Measurements from ENCODE around the gene SLC9A9.
A peak's percentile ranks its signal among the peaks of the same experiment; 100 is the strongest.

The SLC9A9 gene

GRCh38 chr3:143484846-143485512 lies 363.3 kb downstream of the SLC9A9 start:
- no peaks in the 10 kb centered on the region for H3K79me2 ChIP-seq (ENCODE audit: insufficient read depth, low read length)
- H2AFZ ChIP-seq (ENCODE audit: low read depth, low read length): no peak overlapping the region
- H3K27me3 ChIP-seq (ENCODE audit: insufficient read depth, low read length, poor library complexity): no peaks in the 10 kb centered on the region
- H3K36me3 ChIP-seq (ENCODE audit: insufficient read depth, low read length): no peaks in the 10 kb centered on the region
- DNase-seq (no peak), ATAC-seq (ENCODE audit: insufficient read depth, low read depth) (0 out of 3 replicates have a peak, but pooled peaks have one; percentile 44)
- H3K4me2 ChIP-seq (ENCODE audit: insufficient read depth, low read length): no peak overlapping the region
- peaks cover 20% of the 10 kb centered on the region; the same call in 1 of the 2 replicates for H3K4me1 ChIP-seq (ENCODE audit: insufficient read depth, low read length)
- H3K9me3 ChIP-seq (ENCODE audit: insufficient read depth, low read length, severe bottlenecking): no peaks in the 10 kb centered on the region
- TF ChIP-seq CTCF (IDR thresholded peaks at IDR 0.05; ENCODE audit: borderline replicate concordance, extremely low read depth, low read length, poor library complexity, severe bottlenecking) (no peak), EZH2 (IDR thresholded peaks at IDR 0.05; ENCODE audit: borderline replicate concordance, low read depth, low read length, severe bottlenecking) (no peak)
- no peaks in the 10 kb centered on the region for H4K20me1 ChIP-seq (ENCODE audit: insufficient read depth, low read length)
- H3K27ac ChIP-seq (ENCODE audit: low read length): no peak overlapping the region
- no peak overlapping the region for H3K4me3 ChIP-seq (ENCODE audit: low read depth in 1 of 2, low read length in 2 of 2)
- no peak overlapping the region for H3K9ac ChIP-seq (ENCODE audit: low read depth, low read length)

- no peak for TF ChIP-seq CTCF (IDR thresholded peaks at IDR 0.05; ENCODE audit: borderline replicate concordance, extremely low read depth, low read length, poor library complexity, severe bottlenecking)
- TF ChIP-seq EZH2 (IDR thresholded peaks at IDR 0.05; ENCODE audit: borderline replicate concordance, low read depth, low read length, severe bottlenecking): no peak
- no peak for DNase-seq
- Histone ChIP-seq H3K79me2 (ENCODE audit: insufficient read depth, low read length) (no peaks in the 10 kb centered on the region), H3K36me3 (ENCODE audit: insufficient read depth, low read length) (no peaks in the 10 kb centered on the region), H3K4me2 (ENCODE audit: insufficient read depth, low read length) (no peak overlapping the region), H3K4me3 (ENCODE audit: low read depth in 1 of 2, low read length in 2 of 2) (no peak overlapping the region), H3K9me3 (ENCODE audit: insufficient read depth, low read length, severe bottlenecking) (no peaks in the 10 kb centered on the region), H3K27ac (ENCODE audit: low read length) (peak overlapping the region; percentile 18; the same call in 1 of the 2 replicates), H3K9ac (ENCODE audit: low read depth, low read length) (no peak overlapping the region), H2AFZ (ENCODE audit: low read depth, low read length) (no peak overlapping the region), H3K27me3 (ENCODE audit: insufficient read depth, low read length, poor library complexity) (no peaks in the 10 kb centered on the region), H3K4me1 (ENCODE audit: insufficient read depth, low read length) (peaks cover 25% of the 10 kb centered on the region; the same call in 1 of the 2 replicates), H4K20me1 (ENCODE audit: insufficient read depth, low read length) (no peaks in the 10 kb centered on the region)
- ATAC-seq (ENCODE audit: insufficient read depth, low read depth): 0 out of 3 replicates have a peak, but pooled peaks have one; percentile 31
Measured at GRCh38 chr3:143483214-143483613, 365.1 kb downstream of the SLC9A9 start.

GRCh38 chr3:143482106-143483088 lies 365.9 kb downstream of the SLC9A9 start:
- no peaks in the 10 kb centered on the region for H3K36me3 ChIP-seq (ENCODE audit: insufficient read depth, low read length)
- H3K27ac ChIP-seq (ENCODE audit: low read length): peak overlapping the region; percentile 30; the same call in 1 of the 2 replicates
- no peak overlapping the region for H3K9ac ChIP-seq (ENCODE audit: low read depth, low read length)
- 0 out of 2 replicates have a peak overlapping the region, but pooled peaks have one; percentile 19 for H2AFZ ChIP-seq (ENCODE audit: low read depth, low read length)
- no peak overlapping the region for H3K4me3 ChIP-seq (ENCODE audit: low read depth in 1 of 2, low read length in 2 of 2)
- no peak for DNase-seq
- no peak for ATAC-seq (ENCODE audit: insufficient read depth, low read depth)
- no peak for TF ChIP-seq CTCF (IDR thresholded peaks at IDR 0.05; ENCODE audit: borderline replicate concordance, extremely low read depth, low read length, poor library complexity, severe bottlenecking)
- no peak for TF ChIP-seq EZH2 (IDR thresholded peaks at IDR 0.05; ENCODE audit: borderline replicate concordance, low read depth, low read length, severe bottlenecking)
- H3K4me2 ChIP-seq (ENCODE audit: insufficient read depth, low read length): no peak overlapping the region
- H3K9me3 ChIP-seq (ENCODE audit: insufficient read depth, low read length, severe bottlenecking): no peaks in the 10 kb centered on the region
- peaks cover 28% of the 10 kb centered on the region; the same call in 1 of the 2 replicates for H3K4me1 ChIP-seq (ENCODE audit: insufficient read depth, low read length)
- no peaks in the 10 kb centered on the region for H3K27me3 ChIP-seq (ENCODE audit: insufficient read depth, low read length, poor library complexity)
- no peaks in the 10 kb centered on the region for H4K20me1 ChIP-seq (ENCODE audit: insufficient read depth, low read length)
- H3K79me2 ChIP-seq (ENCODE audit: insufficient read depth, low read length): no peaks in the 10 kb centered on the region

Measured in DND-41 (cell line).